AG10803 (cell line): ENCODE measurements around the gene PSIP1.
A peak's percentile ranks its signal among the peaks of the same experiment; 100 is the strongest.

ENCODE experiments used
- DNase-seq: peaks from one replicate; pipeline ENCODE4 v3.0.0; 2010; ENCODE audit warnings: low read depth
- H3K4me3 ChIP-seq: 2 replicates; pipeline ENCODE4 v1.5.1; 2011; ENCODE audit warnings: mild to moderate bottlenecking, low read length, control low read depth
- TF ChIP-seq, protein P1 (sequence below): conservative IDR thresholded peaks from 2 replicates; pipeline ENCODE4 v1.5.1; 2011; ENCODE audit warnings: mild to moderate bottlenecking, low read length, control low read depth, inconsistent platforms

PSIP1 gene

DNA sequence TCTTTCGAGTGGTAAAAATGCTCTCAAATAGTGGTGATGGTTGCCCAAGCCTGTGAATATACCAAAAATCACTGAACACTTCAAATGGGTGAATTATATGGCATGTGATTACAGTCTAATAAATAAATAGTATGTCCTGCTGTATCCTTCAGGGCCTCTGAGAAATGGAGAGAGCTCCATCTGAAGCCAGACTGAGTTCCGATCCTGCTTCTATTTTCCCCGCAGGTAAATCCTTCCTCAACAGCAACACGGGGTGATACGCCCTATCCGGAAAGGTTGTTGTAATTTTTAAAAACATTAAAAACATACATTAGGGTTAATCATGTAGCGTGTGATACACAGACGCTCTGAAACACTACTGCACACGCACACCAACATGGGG is 88.8 kb downstream of the PSIP1 start:
- TF ChIP-seq, protein P1, sequence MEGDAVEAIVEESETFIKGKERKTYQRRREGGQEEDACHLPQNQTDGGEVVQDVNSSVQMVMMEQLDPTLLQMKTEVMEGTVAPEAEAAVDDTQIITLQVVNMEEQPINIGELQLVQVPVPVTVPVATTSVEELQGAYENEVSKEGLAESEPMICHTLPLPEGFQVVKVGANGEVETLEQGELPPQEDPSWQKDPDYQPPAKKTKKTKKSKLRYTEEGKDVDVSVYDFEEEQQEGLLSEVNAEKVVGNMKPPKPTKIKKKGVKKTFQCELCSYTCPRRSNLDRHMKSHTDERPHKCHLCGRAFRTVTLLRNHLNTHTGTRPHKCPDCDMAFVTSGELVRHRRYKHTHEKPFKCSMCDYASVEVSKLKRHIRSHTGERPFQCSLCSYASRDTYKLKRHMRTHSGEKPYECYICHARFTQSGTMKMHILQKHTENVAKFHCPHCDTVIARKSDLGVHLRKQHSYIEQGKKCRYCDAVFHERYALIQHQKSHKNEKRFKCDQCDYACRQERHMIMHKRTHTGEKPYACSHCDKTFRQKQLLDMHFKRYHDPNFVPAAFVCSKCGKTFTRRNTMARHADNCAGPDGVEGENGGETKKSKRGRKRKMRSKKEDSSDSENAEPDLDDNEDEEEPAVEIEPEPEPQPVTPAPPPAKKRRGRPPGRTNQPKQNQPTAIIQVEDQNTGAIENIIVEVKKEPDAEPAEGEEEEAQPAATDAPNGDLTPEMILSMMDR = no peak
- peak overlapping the region; percentile 96 for H3K4me3 ChIP-seq
- no peak for DNase-seq

DNA sequence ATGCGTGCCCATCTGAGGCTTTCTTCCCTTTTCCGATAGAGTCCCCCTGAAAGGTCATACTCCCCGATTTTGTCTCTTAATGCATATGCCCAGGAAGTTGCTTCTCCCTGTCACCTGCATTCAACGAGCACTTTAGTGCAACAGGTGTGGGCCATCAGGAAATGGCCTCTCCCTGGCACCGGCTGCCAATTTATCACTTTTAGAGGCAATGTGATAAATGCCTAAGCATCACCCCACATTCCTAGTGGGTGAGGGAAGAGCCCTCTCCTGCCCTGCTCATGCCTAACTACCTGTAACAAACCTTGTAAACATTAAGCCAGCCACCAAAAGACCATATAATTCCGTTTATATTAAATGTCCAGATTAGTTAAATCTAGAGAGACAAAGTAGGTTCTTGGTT is 89.2 kb downstream of the PSIP1 start:
- no peak overlapping the region for H3K4me3 ChIP-seq
- DNase-seq = no peak
- TF ChIP-seq, protein P1 = no peak

DNA sequence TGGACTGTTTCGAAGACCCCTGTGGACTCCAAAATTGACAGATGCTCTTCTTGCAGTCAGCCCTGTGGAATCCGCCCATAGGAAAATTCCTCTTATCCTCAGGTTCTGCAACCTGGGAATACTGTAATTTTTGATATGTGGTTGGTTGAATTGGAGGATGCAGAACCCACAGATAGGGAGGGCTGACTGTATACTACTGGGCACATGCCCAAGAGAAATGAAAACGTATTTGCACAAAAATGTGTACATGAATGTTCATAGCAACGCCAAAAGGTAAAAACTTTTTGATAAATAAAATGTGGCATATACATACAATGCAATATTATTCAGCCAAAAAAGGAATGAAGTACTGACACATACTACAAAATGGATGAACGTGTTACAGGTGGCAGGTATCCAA is 90.0 kb downstream of the PSIP1 start:
- no peak for DNase-seq
- TF ChIP-seq, protein P1 = no peak
- H3K4me3 ChIP-seq = no peak overlapping the region

DNA sequence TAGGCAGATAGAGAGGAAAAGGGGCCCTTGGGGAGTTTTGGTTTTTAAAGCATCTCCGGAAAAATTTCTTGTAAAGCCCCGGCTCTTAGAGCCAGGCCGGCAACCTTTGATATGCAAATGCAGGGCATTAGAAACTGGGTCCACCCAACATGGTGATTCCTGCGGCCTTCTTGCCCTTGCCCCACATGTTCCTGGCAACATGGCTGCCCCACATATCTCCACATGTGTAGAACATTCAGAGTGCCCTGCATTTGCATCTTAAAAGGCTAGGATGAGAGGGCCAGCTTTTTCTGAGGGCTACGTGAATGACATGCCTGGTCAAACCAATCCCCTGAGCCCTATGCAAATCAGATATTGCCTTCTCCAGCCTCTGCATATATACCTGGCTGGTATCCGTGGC is 93.1 kb downstream of the PSIP1 start:
- DNase-seq = no peak
- H3K4me3 ChIP-seq = no peak overlapping the region
- TF ChIP-seq, protein P1 = no peak

DNA sequence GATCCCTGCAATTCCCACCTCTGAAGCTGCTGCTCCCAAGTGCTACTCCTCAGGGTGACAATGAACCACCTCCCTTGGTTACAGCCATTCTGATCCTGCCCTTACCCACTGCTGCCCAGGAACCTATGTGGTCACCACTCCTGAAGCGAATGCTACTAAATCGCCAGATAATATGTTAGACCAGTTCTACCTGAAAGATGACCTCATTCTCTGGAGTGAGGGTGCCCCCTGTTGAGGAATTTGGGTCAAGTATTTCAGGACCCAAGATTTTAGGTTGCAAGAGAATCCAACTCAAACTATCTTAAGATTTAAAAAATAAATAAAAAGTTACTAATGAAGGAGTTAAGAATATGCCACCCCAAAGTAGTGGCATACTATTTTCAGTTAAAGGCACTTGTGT is 93.9 kb downstream of the PSIP1 start:
- TF ChIP-seq, protein P1 = peak; percentile 49
- peak; percentile 25 for DNase-seq
- H3K4me3 ChIP-seq = no peak overlapping the region
